ENCODE results near the gene PGAM2.

Gene PGAM2

DNA sequence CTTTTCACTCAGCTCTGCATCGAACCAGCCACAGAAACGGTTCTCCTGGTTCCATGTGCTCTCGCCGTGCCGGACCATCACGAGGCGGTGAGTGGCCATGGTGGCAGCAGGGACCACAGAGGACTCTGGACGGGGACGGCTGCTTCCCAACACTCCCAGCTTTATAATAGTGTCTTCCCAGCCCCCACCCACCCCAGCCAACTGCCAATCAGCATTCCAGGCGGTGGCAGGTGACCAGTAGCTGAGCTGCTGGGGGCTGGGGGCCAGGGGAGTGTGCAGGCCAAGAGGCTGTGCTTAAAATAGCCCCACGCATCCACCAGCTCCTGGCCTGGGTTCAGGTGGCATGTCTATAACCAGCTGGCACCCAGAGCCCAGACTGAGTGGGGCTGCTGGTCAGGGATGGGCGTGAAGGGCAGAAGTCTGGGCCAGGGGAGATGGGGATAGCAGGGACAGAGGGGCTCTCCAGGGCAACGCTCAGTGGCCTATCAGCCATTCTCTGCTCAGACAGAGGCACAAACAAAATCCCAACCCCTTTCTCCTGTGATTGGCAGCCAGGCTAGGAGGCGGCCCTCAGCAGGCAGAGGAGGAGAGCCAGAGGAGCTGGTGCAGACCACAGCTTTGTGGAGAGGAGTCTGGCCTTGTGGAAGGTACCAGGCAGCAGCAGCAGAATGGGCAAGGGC lies at the start of gene PGAM2:
Gene PGAM2, minus strand, starts transcription at position 137 of the 680 bp plus-strand sequence. Its CDS starts 38 bp downstream, at position 99.
- peaks cover 8 to 27% of the 10 kb centered on the region in 2 donors for H3K4me1 ChIP-seq (ENCODE audit: control insufficient read depth in 1 of 2, insufficient read depth in 2 of 2, low read length in 2 of 2)
- no peaks in the 10 kb centered on the region for H3K9me3 ChIP-seq (ENCODE audit: control insufficient read depth in 1 of 2, low read length in 2 of 2)
- no peak within 1 kb of the TSS for H3K27ac ChIP-seq (ENCODE audit: low read depth, low read length)
- H3K9ac ChIP-seq (ENCODE audit: low read depth in 1 of 2, low read length in 2 of 2): no peak within 1 kb of the TSS
- peaks cover 8 to 19% of the 10 kb centered on the region in 2 donors for H3K36me3 ChIP-seq (ENCODE audit: control insufficient read depth in 1 of 2, insufficient read depth in 2 of 2, low read length in 2 of 2)
- no peaks in the 10 kb centered on the region for H3K27me3 ChIP-seq (ENCODE audit: control insufficient read depth in 1 of 2, insufficient read depth in 2 of 2, low read length in 2 of 2)
- H3K4me3 ChIP-seq (ENCODE audit: low read depth in 1 of 2, low read length in 2 of 2): peak within 1 kb of the TSS; percentile 2 to 34

DNA sequence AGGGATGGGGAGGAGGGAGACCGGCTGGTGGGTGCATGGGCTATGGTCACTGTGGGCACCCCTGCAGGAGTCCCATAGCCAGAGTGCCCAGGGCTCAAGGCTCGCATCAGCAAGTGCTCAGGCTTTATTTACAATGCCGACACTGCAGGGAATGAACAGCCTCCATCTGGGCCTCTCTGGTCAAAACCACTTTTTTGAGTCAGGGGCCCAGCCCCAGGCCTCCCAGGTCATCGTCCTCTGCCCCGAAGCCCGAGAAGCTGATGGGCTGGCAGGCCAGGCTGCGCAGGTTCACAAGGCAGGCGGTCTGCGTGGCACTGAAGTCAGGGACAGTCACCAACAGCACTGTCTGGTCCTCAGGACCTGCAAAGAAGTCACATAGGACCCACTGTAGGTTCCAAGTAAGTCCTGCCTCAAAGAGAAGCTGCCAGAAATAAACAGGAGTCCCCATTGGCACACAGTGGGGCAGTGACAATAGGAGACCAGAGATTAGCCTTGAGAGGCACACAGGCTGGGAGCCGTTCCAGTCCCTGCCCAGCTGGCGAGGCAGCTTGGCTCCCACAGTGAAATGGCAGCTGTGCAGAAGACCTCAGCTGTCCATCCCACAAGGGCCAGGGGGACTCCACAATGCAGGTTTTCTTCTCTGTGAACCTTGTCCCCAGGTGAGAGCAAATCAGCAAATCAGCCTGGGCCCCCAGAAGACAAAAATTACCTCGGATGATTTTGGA lies 49.4 kb upstream of the PGAM2 start:
- peaks cover 12 to 41% of the 10 kb centered on the region in 2 donors for H3K36me3 ChIP-seq (ENCODE audit: control insufficient read depth in 1 of 2, insufficient read depth in 2 of 2, low read length in 2 of 2)
- H3K27ac ChIP-seq (ENCODE audit: low read depth, low read length): no peak overlapping the region
- no peak overlapping the region for H3K9ac ChIP-seq (ENCODE audit: low read depth in 1 of 2, low read length in 2 of 2)

DNA sequence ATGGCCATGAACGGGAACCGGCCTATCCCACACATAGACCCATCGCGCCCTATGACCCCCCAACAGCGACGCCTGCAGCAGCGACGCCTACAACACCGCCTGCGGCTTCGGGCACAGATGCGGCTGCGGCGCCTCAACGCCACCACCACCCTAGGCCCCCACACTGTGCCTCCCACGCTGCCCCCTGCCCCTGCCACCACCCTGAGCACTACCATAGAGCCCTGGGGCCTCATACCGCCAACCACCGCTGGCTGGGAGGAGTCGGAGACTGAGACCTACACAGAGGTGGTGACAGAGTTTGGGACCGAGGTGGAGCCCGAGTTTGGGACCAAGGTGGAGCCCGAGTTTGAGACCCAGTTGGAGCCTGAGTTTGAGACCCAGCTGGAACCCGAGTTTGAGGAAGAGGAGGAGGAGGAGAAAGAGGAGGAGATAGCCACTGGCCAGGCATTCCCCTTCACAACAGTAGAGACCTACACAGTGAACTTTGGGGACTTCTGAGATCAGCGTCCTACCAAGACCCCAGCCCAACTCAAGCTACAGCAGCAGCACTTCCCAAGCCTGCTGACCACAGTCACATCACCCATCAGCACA lies 48.5 kb upstream of the PGAM2 start:
- Histone ChIP-seq H3K4me3 (ENCODE audit: low read depth in 1 of 2, low read length in 2 of 2) (no peak overlapping the region), H3K9ac (ENCODE audit: low read depth in 1 of 2, low read length in 2 of 2) (no peak overlapping the region), H3K9me3 (ENCODE audit: control insufficient read depth in 1 of 2, low read length in 2 of 2) (no peaks in the 10 kb centered on the region), H3K27ac (ENCODE audit: low read depth, low read length) (no peak overlapping the region), H3K36me3 (ENCODE audit: control insufficient read depth in 1 of 2, insufficient read depth in 2 of 2, low read length in 2 of 2) (peaks cover 12 to 34% of the 10 kb centered on the region in 2 donors), H3K4me1 (ENCODE audit: control insufficient read depth in 1 of 2, insufficient read depth in 2 of 2, low read length in 2 of 2) (no peaks in the 10 kb centered on the region), H3K27me3 (ENCODE audit: control insufficient read depth in 1 of 2, insufficient read depth in 2 of 2, low read length in 2 of 2) (no peaks in the 10 kb centered on the region)

More for the DNA sequence above, 49.4 kb upstream of the PGAM2 start:
- H3K27me3 ChIP-seq (ENCODE audit: control insufficient read depth in 1 of 2, insufficient read depth in 2 of 2, low read length in 2 of 2): no peaks in the 10 kb centered on the region
- no peak overlapping the region for H3K4me3 ChIP-seq (ENCODE audit: low read depth in 1 of 2, low read length in 2 of 2)
- no peaks in the 10 kb centered on the region for H3K9me3 ChIP-seq (ENCODE audit: control insufficient read depth in 1 of 2, low read length in 2 of 2)
- H3K4me1 ChIP-seq (ENCODE audit: control insufficient read depth in 1 of 2, insufficient read depth in 2 of 2, low read length in 2 of 2): no peaks in the 10 kb centered on the region

DNA sequence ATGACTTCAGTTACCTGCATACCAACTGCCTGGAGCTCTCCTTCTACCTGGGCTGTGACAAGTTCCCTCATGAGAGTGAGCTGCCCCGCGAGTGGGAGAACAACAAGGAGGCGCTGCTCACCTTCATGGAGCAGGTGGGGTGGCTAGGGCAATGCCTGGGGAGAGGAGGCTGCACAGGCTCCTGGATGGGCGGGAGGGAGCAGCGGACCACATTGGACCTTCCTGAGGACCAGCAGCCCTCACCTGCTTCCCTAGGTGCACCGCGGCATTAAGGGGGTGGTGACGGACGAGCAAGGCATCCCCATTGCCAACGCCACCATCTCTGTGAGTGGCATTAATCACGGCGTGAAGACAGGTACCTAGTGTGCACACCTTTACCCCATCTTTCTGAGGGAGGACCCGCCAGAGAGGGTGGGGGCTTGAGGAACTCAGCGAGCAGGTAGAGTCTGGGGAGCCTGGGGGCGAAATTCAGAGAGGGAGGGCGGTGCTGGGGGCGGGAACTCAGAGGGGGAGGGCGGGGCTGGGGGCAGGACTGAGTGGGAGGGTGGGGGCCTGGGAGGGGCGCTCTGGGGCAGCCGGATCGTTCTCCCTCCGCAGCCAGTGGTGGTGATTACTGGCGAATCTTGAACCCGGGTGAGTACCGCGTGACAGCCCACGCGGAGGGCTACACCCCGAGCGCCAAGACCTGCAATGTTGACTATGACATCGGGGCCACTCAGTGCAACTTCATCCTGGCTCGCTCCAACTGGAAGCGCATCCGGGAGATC lies 47.8 kb upstream of the PGAM2 start:
- peaks cover 12 to 33% of the 10 kb centered on the region in 2 donors for H3K36me3 ChIP-seq (ENCODE audit: control insufficient read depth in 1 of 2, insufficient read depth in 2 of 2, low read length in 2 of 2)
- H3K9me3 ChIP-seq (ENCODE audit: control insufficient read depth in 1 of 2, low read length in 2 of 2): no peaks in the 10 kb centered on the region
- H3K27ac ChIP-seq (ENCODE audit: low read depth, low read length): no peak overlapping the region
- no peaks in the 10 kb centered on the region for H3K27me3 ChIP-seq (ENCODE audit: control insufficient read depth in 1 of 2, insufficient read depth in 2 of 2, low read length in 2 of 2)
- H3K9ac ChIP-seq (ENCODE audit: low read depth in 1 of 2, low read length in 2 of 2): no peak overlapping the region
- H3K4me1 ChIP-seq (ENCODE audit: control insufficient read depth in 1 of 2, insufficient read depth in 2 of 2, low read length in 2 of 2): no peaks in the 10 kb centered on the region
- H3K4me3 ChIP-seq (ENCODE audit: low read depth in 1 of 2, low read length in 2 of 2): peak overlapping the region in 1 of 2 donors; percentile 24

DNA sequence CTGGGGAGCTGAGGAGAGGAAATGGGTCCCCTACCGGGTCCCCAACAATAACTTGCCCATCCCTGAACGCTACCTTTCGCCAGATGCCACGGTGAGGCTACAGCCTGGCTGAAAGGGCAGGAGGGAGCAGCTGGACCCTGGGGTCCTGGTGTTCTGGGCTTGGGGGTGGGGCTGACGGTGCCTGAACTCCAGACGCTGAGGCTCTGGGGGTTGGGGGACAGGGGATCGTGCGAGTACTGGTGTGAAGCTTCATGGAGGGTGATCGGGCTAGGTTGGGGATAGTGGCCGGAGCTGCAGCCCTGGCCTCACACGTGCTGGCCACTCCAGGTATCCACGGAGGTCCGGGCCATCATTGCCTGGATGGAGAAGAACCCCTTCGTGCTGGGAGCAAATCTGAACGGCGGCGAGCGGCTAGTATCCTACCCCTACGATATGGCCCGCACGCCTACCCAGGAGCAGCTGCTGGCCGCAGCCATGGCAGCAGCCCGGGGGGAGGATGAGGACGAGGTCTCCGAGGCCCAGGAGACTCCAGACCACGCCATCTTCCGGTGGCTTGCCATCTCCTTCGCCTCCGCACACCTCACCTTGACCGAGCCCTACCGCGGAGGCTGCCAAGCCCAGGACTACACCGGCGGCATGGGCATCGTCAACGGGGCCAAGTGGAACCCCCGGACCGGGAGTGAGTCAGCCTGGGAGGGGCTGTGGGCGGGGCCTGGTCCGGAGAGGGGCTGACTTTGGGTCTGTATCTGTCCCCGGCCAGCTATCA lies 47.0 kb upstream of the PGAM2 start:
- Histone ChIP-seq H3K4me1 (ENCODE audit: control insufficient read depth in 1 of 2, insufficient read depth in 2 of 2, low read length in 2 of 2) (no peaks in the 10 kb centered on the region), H3K9ac (ENCODE audit: low read depth in 1 of 2, low read length in 2 of 2) (no peak overlapping the region), H3K27ac (ENCODE audit: low read depth, low read length) (no peak overlapping the region), H3K27me3 (ENCODE audit: control insufficient read depth in 1 of 2, insufficient read depth in 2 of 2, low read length in 2 of 2) (no peaks in the 10 kb centered on the region), H3K36me3 (ENCODE audit: control insufficient read depth in 1 of 2, insufficient read depth in 2 of 2, low read length in 2 of 2) (peaks cover 8 to 25% of the 10 kb centered on the region in 2 donors), H3K4me3 (ENCODE audit: low read depth in 1 of 2, low read length in 2 of 2) (peak overlapping the region in 1 of 2 donors; percentile 24), H3K9me3 (ENCODE audit: control insufficient read depth in 1 of 2, low read length in 2 of 2) (no peaks in the 10 kb centered on the region)

DNA sequence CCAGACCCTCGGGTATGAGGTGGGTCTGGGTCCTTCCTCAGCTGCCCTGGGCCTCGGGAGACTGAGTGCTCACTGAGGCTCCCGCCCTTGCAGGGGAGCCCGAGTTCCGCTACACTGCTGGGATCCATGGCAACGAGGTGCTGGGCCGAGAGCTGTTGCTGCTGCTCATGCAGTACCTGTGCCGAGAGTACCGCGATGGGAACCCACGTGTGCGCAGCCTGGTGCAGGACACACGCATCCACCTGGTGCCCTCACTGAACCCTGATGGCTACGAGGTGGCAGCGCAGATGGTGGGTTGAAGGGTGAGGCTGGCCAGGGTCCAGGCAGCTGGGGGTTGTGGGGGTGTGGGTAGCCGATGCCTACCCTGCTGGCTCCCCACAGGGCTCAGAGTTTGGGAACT lies 46.4 kb upstream of the PGAM2 start:
- Histone ChIP-seq H3K27ac (ENCODE audit: low read depth, low read length) (no peak overlapping the region), H3K4me3 (ENCODE audit: low read depth in 1 of 2, low read length in 2 of 2) (no peak overlapping the region), H3K36me3 (ENCODE audit: control insufficient read depth in 1 of 2, insufficient read depth in 2 of 2, low read length in 2 of 2) (peaks cover 8 to 19% of the 10 kb centered on the region in 2 donors), H3K9ac (ENCODE audit: low read depth in 1 of 2, low read length in 2 of 2) (no peak overlapping the region), H3K9me3 (ENCODE audit: control insufficient read depth in 1 of 2, low read length in 2 of 2) (no peaks in the 10 kb centered on the region), H3K4me1 (ENCODE audit: control insufficient read depth in 1 of 2, insufficient read depth in 2 of 2, low read length in 2 of 2) (no peaks in the 10 kb centered on the region), H3K27me3 (ENCODE audit: control insufficient read depth in 1 of 2, insufficient read depth in 2 of 2, low read length in 2 of 2) (no peaks in the 10 kb centered on the region)

DNA sequence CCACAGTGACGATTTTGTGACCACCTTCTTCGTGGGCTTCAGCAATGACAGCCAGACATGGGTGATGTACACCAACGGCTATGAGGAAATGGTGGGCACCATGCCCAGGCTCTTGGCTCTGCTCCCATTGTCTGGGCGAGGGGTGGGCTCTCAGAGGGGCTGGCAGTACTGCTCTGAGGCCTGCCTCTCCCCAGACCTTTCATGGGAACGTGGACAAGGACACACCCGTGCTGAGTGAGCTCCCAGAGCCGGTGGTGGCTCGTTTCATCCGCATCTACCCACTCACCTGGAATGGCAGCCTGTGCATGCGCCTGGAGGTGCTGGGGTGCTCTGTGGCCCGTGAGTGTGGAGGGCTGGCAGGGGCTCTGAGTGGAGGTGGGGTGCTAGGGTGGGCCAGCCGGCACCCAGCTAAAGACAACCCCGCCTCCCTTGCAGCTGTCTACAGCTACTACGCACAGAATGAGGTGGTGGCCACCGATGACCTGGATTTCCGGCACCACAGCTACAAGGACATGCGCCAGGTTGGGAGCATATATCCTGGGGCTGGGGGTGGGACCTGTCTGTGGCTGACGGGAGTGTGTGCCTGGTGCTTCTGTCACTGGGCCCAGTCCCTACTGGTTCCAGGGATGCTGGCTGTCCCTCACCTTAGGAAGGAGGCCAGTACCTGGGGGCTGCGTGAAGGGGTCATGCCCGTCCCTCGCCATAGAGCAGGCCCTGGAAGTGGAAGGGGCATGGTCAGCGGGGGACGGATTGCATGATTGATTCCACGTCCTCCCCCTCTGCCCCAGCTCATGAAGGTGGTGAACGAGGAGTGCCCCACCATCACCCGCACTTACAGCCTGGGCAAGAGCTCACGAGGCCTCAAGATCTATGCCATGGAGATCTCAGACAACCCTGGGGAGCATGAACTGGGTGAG lies 45.6 kb upstream of the PGAM2 start:
- Histone ChIP-seq H3K36me3 (ENCODE audit: control insufficient read depth in 1 of 2, insufficient read depth in 2 of 2, low read length in 2 of 2) (peaks cover 8 to 15% of the 10 kb centered on the region in 2 donors), H3K9ac (ENCODE audit: low read depth in 1 of 2, low read length in 2 of 2) (no peak overlapping the region)

DNA sequence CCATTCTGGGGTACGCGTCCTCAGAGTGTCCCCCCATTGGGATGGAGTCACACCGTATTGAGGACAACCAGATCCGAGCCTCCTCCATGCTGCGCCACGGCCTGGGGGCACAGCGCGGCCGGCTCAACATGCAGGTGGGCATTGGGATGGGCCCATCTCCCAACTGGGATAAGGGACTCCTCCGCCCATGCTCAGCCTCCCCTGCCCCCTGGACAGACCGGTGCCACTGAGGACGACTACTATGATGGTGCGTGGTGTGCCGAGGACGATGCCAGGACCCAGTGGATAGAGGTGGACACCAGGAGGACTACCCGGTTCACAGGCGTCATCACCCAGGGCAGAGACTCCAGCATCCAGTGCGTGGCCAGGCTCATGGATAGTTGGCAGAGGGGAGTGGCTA lies 44.6 kb upstream of the PGAM2 start:
- H3K4me1 ChIP-seq (ENCODE audit: control insufficient read depth in 1 of 2, insufficient read depth in 2 of 2, low read length in 2 of 2): peaks cover 0 to 6% of the 10 kb centered on the region in 2 donors
- H3K9ac ChIP-seq (ENCODE audit: low read depth in 1 of 2, low read length in 2 of 2): no peak overlapping the region
- H3K27ac ChIP-seq (ENCODE audit: low read depth, low read length): no peak overlapping the region
- peaks cover 3 to 6% of the 10 kb centered on the region in 2 donors for H3K27me3 ChIP-seq (ENCODE audit: control insufficient read depth in 1 of 2, insufficient read depth in 2 of 2, low read length in 2 of 2)
- peaks cover 4 to 7% of the 10 kb centered on the region in 2 donors for H3K36me3 ChIP-seq (ENCODE audit: control insufficient read depth in 1 of 2, insufficient read depth in 2 of 2, low read length in 2 of 2)
- H3K4me3 ChIP-seq (ENCODE audit: low read depth in 1 of 2, low read length in 2 of 2): no peak overlapping the region
- H3K9me3 ChIP-seq (ENCODE audit: control insufficient read depth in 1 of 2, low read length in 2 of 2): no peaks in the 10 kb centered on the region

More for the DNA sequence above, 45.6 kb upstream of the PGAM2 start:
- H3K9me3 ChIP-seq (ENCODE audit: control insufficient read depth in 1 of 2, low read length in 2 of 2): no peaks in the 10 kb centered on the region
- H3K27me3 ChIP-seq (ENCODE audit: control insufficient read depth in 1 of 2, insufficient read depth in 2 of 2, low read length in 2 of 2): no peaks in the 10 kb centered on the region
- no peak overlapping the region for H3K4me3 ChIP-seq (ENCODE audit: low read depth in 1 of 2, low read length in 2 of 2)
- no peak overlapping the region for H3K27ac ChIP-seq (ENCODE audit: low read depth, low read length)
- H3K4me1 ChIP-seq (ENCODE audit: control insufficient read depth in 1 of 2, insufficient read depth in 2 of 2, low read length in 2 of 2): no peaks in the 10 kb centered on the region

All from duodenal mucosa (tissue), 2 donors.